Fibroblast of lung (primary cell): ENCODE data around the gene KLRK1.

Experiments used
- EZH2 ChIP-seq: IDR thresholded peaks from 2 replicates; pipeline ENCODE4 v1.5.1; 2012; ENCODE audit warnings: low read length, control low read depth, mild to moderate bottlenecking; ENCODE audit errors: missing control alignments
- TF ChIP-seq, protein P1 (sequence below), 2 donors: IDR thresholded peaks in 1 of 2; conservative IDR thresholded peaks in 1 of 2; 1 replicate in 1 of 2; 2 replicates in 1 of 2; pipeline ENCODE4 v1.5.1; 2011 to 2012; ENCODE audit warnings: low read length in 2 of 2, control low read depth in 1 of 2, inconsistent platforms in 1 of 2, low read depth in 1 of 2, mild to moderate bottlenecking in 1 of 2

DNA sequence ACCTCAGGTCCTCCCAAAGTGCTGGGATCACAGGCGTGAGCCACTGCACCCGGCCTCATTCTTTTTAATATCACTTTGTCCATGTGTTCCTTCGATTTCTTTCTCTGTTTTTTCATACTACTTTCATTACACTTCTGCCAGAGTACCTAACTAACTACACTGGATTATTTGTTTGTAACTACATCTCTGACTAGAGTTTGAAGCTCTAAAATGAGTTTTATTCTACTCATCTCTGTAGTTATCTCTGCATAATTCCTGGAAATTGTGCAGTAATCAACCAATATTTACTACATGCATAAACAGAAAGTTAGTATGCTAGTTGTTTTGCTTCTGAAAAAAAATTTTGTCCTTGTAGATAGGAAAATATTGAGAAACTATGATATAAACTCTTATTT lies 15.2 kb downstream of the KLRK1 start:
- TF ChIP-seq, protein P1, sequence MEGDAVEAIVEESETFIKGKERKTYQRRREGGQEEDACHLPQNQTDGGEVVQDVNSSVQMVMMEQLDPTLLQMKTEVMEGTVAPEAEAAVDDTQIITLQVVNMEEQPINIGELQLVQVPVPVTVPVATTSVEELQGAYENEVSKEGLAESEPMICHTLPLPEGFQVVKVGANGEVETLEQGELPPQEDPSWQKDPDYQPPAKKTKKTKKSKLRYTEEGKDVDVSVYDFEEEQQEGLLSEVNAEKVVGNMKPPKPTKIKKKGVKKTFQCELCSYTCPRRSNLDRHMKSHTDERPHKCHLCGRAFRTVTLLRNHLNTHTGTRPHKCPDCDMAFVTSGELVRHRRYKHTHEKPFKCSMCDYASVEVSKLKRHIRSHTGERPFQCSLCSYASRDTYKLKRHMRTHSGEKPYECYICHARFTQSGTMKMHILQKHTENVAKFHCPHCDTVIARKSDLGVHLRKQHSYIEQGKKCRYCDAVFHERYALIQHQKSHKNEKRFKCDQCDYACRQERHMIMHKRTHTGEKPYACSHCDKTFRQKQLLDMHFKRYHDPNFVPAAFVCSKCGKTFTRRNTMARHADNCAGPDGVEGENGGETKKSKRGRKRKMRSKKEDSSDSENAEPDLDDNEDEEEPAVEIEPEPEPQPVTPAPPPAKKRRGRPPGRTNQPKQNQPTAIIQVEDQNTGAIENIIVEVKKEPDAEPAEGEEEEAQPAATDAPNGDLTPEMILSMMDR (conservative IDR thresholded peaks at IDR 0.05 in 1 of 2, IDR thresholded peaks at IDR 0.05 in 1 of 2; ENCODE audit: low read depth in 1 of 2, low read length in 2 of 2): no peak
- TF ChIP-seq EZH2: no peak
